HepG2 (cell line): ENCODE measurements around the gene MESD. TPM values are rescaled to one million over a fixed set of nuclear protein-coding genes. Genes with fewer than 3 reads are reported as not detected.

Source experiments
- ATAC-seq: fragments of 200-7000 bp; cut with Tn5 transposase; 3 replicates; pipeline ENCODE4 v1.9.1; 2020; ENCODE audit warnings: mild to moderate bottlenecking, moderate library complexity
- BruUV-seq: library from RNA; stranded (reverse); fragments of 400-500 nt; replicated peaks from 2 replicates; lab custom pipeline; 2021; lab: Mats Ljungman, UMichigan
- CTCF ChIA-PET: fragments of 300-600 bp; formaldehyde crosslinking; extraction: SDS; loops from one replicate; lab custom pipeline; 2021; ENCODE audit warnings: low total read pairs, inconsistent platforms, low intra/inter-chr PET ratio; lab: Yijun Ruan, JAX
- POLR2A ChIA-PET: fragments of 350-600 bp; sonication (Branson Sonifier 250); formaldehyde crosslinking; loops from one replicate; lab custom pipeline; 2020; ENCODE audit warnings: antibody characterized with exemption, inconsistent platforms; lab: Yijun Ruan, JAX
- DNase-seq: peaks from one replicate; pipeline ENCODE4 v3.0.0-alpha.2; 2015; ENCODE audit warnings: low spot score
- FAIRE-seq: peaks from 3 replicates; lab custom pipeline; 2011; peaks lifted over from hg19 to GRCh38; lab: Jason Lieb, UNC
- H2AFZ ChIP-seq: one replicate; pipeline ENCODE4 v1.6.1; 2011; ENCODE audit warnings: low read length, inconsistent platforms
- H3K27ac ChIP-seq: fragments of 300-600 bp; 3 replicates; pipeline ENCODE4 v1.8.0; 2011; ENCODE audit warnings: mixed run types, mild to moderate bottlenecking, mixed read lengths, low read length, inconsistent platforms; ENCODE audit not compliant: insufficient read depth; ENCODE audit errors: extremely low read length
- H3K27me3 ChIP-seq, 2 experiments: fragments of 200-600 bp in 1 of 2; 2 replicates in 1 of 2; 3 replicates in 1 of 2; pipeline versions ENCODE4 v1.6.0 to v1.8.0; 2011; ENCODE audit warnings: low read length in 2 of 2, mild to moderate bottlenecking in 2 of 2, moderate library complexity in 2 of 2, inconsistent platforms in 1 of 2; ENCODE audit not compliant: insufficient read depth in 2 of 2, control insufficient read depth in 1 of 2
- H3K36me3 ChIP-seq, 2 experiments: fragments of 200-600 bp in 1 of 2; replicated peaks in 1 of 2; 2 replicates in 1 of 2; 3 replicates in 1 of 2; pipeline versions ENCODE4 v1.5.1 to v1.8.0; 2011; ENCODE audit warnings: low read length in 2 of 2, inconsistent platforms in 1 of 2; ENCODE audit not compliant: insufficient read depth in 2 of 2, control insufficient read depth in 1 of 2
- H3K4me1 ChIP-seq: 2 replicates; pipeline ENCODE4 v1.5.1; 2012; ENCODE audit warnings: low read length, inconsistent platforms; ENCODE audit not compliant: insufficient read depth
- H3K4me2 ChIP-seq: 2 replicates; pipeline ENCODE4 v1.6.0; 2011; ENCODE audit warnings: low read depth, low read length, inconsistent platforms
- H3K4me3 ChIP-seq, 3 experiments: fragments of 200-600 bp in 1 of 3; sonication (generic), shearing (Covaris generic) in 1 of 3; replicated peaks in 1 of 3; 2 replicates each; pipeline ENCODE4 v1.5.1; 2011 to 2016; ENCODE audit warnings: low read length in 3 of 3, inconsistent platforms in 2 of 3, low read depth in 2 of 3, mild to moderate bottlenecking in 2 of 3, control low read depth in 1 of 3, mixed read lengths in 1 of 3; ENCODE audit not compliant: insufficient read depth in 1 of 3
- H3K79me2 ChIP-seq: one replicate; pipeline ENCODE4 v1.6.1; 2011; ENCODE audit warnings: low read length, inconsistent platforms; ENCODE audit not compliant: insufficient read depth
- H3K9ac ChIP-seq: 2 replicates; pipeline ENCODE4 v1.6.0; 2011; ENCODE audit warnings: mild to moderate bottlenecking, low read depth, low read length, inconsistent platforms; ENCODE audit not compliant: insufficient read depth
- H3K9me3 ChIP-seq: 2 replicates; pipeline ENCODE4 v1.5.1; 2012; ENCODE audit warnings: mild to moderate bottlenecking, low read length
- H4K20me1 ChIP-seq: 2 replicates; pipeline ENCODE4 v1.6.0; 2011; ENCODE audit warnings: inconsistent platforms, mild to moderate bottlenecking, low read length, moderate library complexity; ENCODE audit not compliant: insufficient read depth
- HDAC1 ChIP-seq: sonication (generic); formaldehyde crosslinking; IDR thresholded peaks from 2 replicates; pipeline ENCODE4 v1.5.1; 2020; ENCODE audit warnings: mild to moderate bottlenecking, missing genetic modification reagents
- IRF1 ChIP-seq: sonication (generic); formaldehyde crosslinking; IDR thresholded peaks from 2 replicates; pipeline ENCODE4 v1.4.0; 2020; ENCODE audit warnings: low read depth, mild to moderate bottlenecking, missing genetic modification reagents
- MTA1 ChIP-seq: sonication (generic); formaldehyde crosslinking; IDR thresholded peaks from 2 replicates; pipeline ENCODE4 v1.4.0; 2020; ENCODE audit warnings: missing genetic modification reagents, mild to moderate bottlenecking, borderline replicate concordance
- WGBS: methylation state at CpG from one replicate; pipeline ENCODE4 v1.1.6; 2017; ENCODE audit warnings: low lambda C conversion rate; 5-methylcytosine and 5-hydroxymethylcytosine counted together
- in situ Hi-C: cut with HindIII; loops from 2 replicates; pipeline ENCODE4 v1.10.0; 2017; ENCODE audit warnings: low pct_unique_long_range_greater_than_20kb; ENCODE audit not compliant: extremely low pct_ligation_motif_present
- intact Hi-C: fragments of 100-400 bp; cut with micrococcal nuclease; formaldehyde crosslinking; loops from one replicate; pipeline ENCODE4 v1.10.0; 2022; ENCODE audit not compliant: unreplicated experiment
- polyA plus RNA-seq, 8 experiments: library from polyadenylated mRNA; depleted of rRNA in 3 of 8; stranded (reverse) in 7 of 8; unstranded in 1 of 8; fragments of >200 nt; fragmentation: Illumina TruSeq in 4 of 8; extraction: Trizol in 4 of 8; gene quantifications; 2 replicates each; pipeline versions ENCODE4 v1.2.1 to v1.2.3, GENCODE V29; 2011 to 2016; ENCODE audit warnings: low read depth in 4 of 8, missing spikeins in 1 of 8, mixed read lengths in 1 of 8; ENCODE audit not compliant: insufficient read depth in 1 of 8
- total RNA-seq, 5 experiments: library from RNA; depleted of rRNA; stranded (reverse); fragments of >200 nt; fragmentation: Illumina TruSeq; extraction: Trizol; gene quantifications; 2 replicates each; pipeline ENCODE4 v1.2.3, GENCODE V29; 2016; ENCODE audit warnings: low read depth in 1 of 5

MESD gene
- total and polyA plus RNA-seq, 2 of the 13 experiments (the other 11 are each of a cell fraction or from before 2014, with no cell fraction given): 18.0 to 46.2 TPM

- TF ChIP-seq IRF1 (CRISPR knock-in tag): no peak
Observed at GRCh38 chr15:81002331-81003096, 12.9 kb upstream of the MESD start (continued).

- CTCF ChIA-PET: no interaction called here
- POLR2A ChIA-PET: interaction anchor here (0.9 kb wide), 1 partner anchor 13 kb away, joined by 3 read pairs; no protein-coding TSS in a partner anchor
- peak overlapping the region; percentile 79 for H3K4me2 ChIP-seq
- in situ Hi-C loops: no loop called here
- no peaks in the 10 kb centered on the region for H3K27me3 ChIP-seq
- TF ChIP-seq MTA1 (CRISPR knock-in tag) (0 out of 2 replicates have a peak, but pooled peaks have one; percentile 41), HDAC1 (CRISPR knock-in tag) (no peak)
- DNase-seq (no peak), ATAC-seq (no peak), FAIRE-seq (no peak)
- no peak overlapping the region for H3K27ac ChIP-seq
- no peaks in the 10 kb centered on the region; the same call in 1 of the 2 replicates for H4K20me1 ChIP-seq
- no peaks in the 10 kb centered on the region; a peak in 1 of 5 replicates for H3K36me3 ChIP-seq
- no peak overlapping the region for H2AFZ ChIP-seq
- H3K9ac ChIP-seq: 0 out of 2 replicates have a peak overlapping the region, but pooled peaks have one; percentile 86
- 96% methylated on average over 35 of the region's 42 CpGs for WGBS
- H3K79me2 ChIP-seq: no peaks in the 10 kb centered on the region
- BruUV-seq: no TSS peak
- peak overlapping the region in 2 of 3 experiments; percentile 76 to 92; a peak in 4 of 6 replicates for H3K4me3 ChIP-seq
- intact Hi-C loops: no loop called here
- peaks cover 40% of the 10 kb centered on the region for H3K4me1 ChIP-seq
- no peaks in the 10 kb centered on the region for H3K9me3 ChIP-seq
Observed at GRCh38 chr15:81002009-81002330, 12.4 kb upstream of the MESD start.
